Lower leg skin (tissue), 4 donors: ENCODE measurements around the gene HOXB2. TPM values are rescaled to one million over a fixed set of nuclear protein-coding genes. Genes with fewer than 3 reads are reported as not detected.

Source experiments
- DNase-seq, 2 donors: peaks; one replicate each; pipeline ENCODE4 v3.0.0-alpha.2; 2019; ENCODE audit warnings: low spot score in 2 of 2
- H3K4me3 ChIP-seq: fragments of 200-600 bp; sonication (generic); 2 replicates; pipeline ENCODE4 v1.5.1; 2017; ENCODE audit warnings: mild to moderate bottlenecking, low read depth; ENCODE audit not compliant: poor library complexity, severe bottlenecking
- CTCF ChIP-seq, 3 donors: fragments of 450-650 bp; IDR thresholded peaks; one replicate each; pipeline ENCODE4 v1.5.1; 2016; ENCODE audit warnings: antibody characterized with exemption in 3 of 3, mild to moderate bottlenecking in 3 of 3, moderate library complexity in 2 of 3
- POLR2A ChIP-seq, 2 donors: fragments of 450-650 bp; IDR thresholded peaks; one replicate each; pipeline ENCODE4 v1.6.1; 2016 to 2017; ENCODE audit warnings: antibody characterized with exemption in 2 of 2, mild to moderate bottlenecking in 1 of 2, moderate library complexity in 1 of 2
- WGBS, 2 donors: methylation state at CpG; one replicate each; pipeline ENCODE4 v1.1.5; 2018; 5-methylcytosine and 5-hydroxymethylcytosine counted together
- intact Hi-C: fragments of 100-400 bp; cut with DNase I; formaldehyde crosslinking; loops from one replicate; pipeline ENCODE4 v1.15.0; 2023; ENCODE audit warnings: low total_unique reads
- total RNA-seq, 4 donors: library from RNA; depleted of rRNA; stranded (reverse); fragments of >200 nt; gene quantifications; one replicate each; pipeline ENCODE4 v1.1.0, GENCODE V29; 2016

HOXB2 gene
- total RNA-seq, 4 donors from 2014 or later: 5.8 to 34.9 (median 20.9) TPM

GRCh38 chr17:48588074-48588415 lies 43.1 kb upstream of the HOXB2 start:
- no peak for TF ChIP-seq POLR2A (IDR thresholded peaks at IDR 0.05)
- TF ChIP-seq CTCF (IDR thresholded peaks at IDR 0.05): no peak
- H3K4me3 ChIP-seq: no peak overlapping the region
- no peak for DNase-seq
- 67 to 86% methylated on average over 2 of the region's 2 CpGs for WGBS, 2 donors
- intact Hi-C loops: no loop called here

DNA sequence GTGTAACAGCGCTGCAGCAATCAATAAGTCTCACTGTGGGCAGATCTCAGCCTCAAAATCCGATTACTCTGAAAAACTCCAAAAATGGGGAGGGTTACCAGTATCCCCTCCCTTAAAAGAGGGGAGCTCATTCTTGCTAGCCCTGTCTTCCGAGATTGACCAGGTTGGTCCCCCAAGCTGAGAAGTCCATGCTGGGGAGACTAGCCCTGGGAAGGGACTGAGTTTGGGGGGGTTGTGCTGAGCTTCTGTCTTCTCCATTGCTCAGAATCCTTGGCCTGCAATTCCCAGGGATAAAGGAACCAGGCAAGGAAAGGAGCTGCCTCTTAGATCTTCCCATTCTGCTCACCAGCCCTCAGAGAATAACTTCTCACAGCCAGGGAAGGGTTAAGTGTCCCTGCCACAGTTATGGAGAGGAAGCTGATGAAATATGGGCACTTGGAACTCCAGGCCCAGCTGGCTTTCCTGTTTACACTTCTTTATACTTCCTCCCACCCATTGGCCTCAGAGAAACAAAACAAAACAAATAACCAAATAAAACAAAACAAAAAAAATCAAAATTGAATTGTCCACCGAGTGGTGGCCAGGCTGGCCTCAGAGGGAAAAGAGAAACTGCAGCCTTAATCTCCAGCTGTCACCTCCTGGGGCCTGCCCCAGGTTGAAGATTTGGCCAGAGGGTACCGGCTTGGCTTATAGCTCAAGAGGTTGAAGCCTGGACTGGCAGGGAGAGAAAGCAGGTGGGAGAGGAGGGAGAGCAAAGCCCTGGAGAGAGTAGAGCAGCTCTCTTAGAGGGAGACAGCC lies 42.6 kb upstream of the HOXB2 start:
- intact Hi-C loops: no loop called here
- 73 to 76% methylated on average over 5 of the region's 5 CpGs for WGBS, 2 donors
- no peak overlapping the region for H3K4me3 ChIP-seq
- no peak for DNase-seq
- no peak for TF ChIP-seq CTCF (IDR thresholded peaks at IDR 0.05)
- no peak for TF ChIP-seq POLR2A (IDR thresholded peaks at IDR 0.05)

- H3K4me3 ChIP-seq: no peak overlapping the region
- WGBS, 2 donors: 39 to 47% methylated on average over 34 of the region's 34 CpGs
- DNase-seq: no peak
- no peak for TF ChIP-seq CTCF (IDR thresholded peaks at IDR 0.05)
- no peak for TF ChIP-seq POLR2A (IDR thresholded peaks at IDR 0.05)
- intact Hi-C loops: no loop called here
Measured at GRCh38 chr17:48586355-48587258, 41.7 kb upstream of the HOXB2 start.

DNA sequence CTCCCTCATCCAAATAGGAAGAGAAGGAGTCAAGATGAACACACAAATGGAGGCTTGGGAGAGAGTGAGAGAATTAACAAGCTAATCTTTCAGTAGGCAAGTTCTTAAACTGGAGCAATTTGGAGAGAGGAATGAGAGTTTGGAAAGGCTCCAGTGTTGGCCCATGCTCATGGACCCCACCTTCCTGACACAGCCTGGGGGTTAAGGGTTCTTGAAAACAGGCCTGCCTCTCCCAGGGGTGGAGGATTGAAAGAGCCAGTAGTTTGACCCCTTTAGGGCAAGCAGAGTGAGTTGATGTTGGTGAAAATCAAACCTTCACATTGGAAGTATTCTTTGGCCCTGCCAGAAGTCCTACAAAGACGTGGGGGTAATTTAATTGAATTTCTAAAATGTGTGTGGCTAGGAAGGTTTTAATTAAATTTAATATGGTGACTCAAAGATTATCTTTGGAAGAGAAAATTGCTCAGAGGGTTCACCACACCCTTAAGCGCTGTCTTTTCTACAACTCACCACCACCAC lies 39.4 kb upstream of the HOXB2 start:
- intact Hi-C loops: no loop called here
- 28 to 29% methylated on average over 2 of the region's 2 CpGs for WGBS, 2 donors
- TF ChIP-seq POLR2A (IDR thresholded peaks at IDR 0.05): no peak
- TF ChIP-seq CTCF (IDR thresholded peaks at IDR 0.05): no peak
- no peak for DNase-seq
- H3K4me3 ChIP-seq: no peak overlapping the region

GRCh38 chr17:48583708-48584222 lies 38.9 kb upstream of the HOXB2 start:
- no peak overlapping the region for H3K4me3 ChIP-seq
- DNase-seq: no peak
- WGBS, 2 donors: 62 to 69% methylated on average over 3 of the region's 3 CpGs
- intact Hi-C loops: no loop called here
- TF ChIP-seq CTCF (IDR thresholded peaks at IDR 0.05): no peak
- no peak for TF ChIP-seq POLR2A (IDR thresholded peaks at IDR 0.05)
